ENCODE data around the gene RNF212B. TPM values are rescaled to one million over a fixed set of nuclear protein-coding genes. Genes with fewer than 3 reads are reported as not detected.

The RNF212B gene
- total RNA-seq, 4 donors from 2014 or later: not detected

- Histone ChIP-seq H3K27ac (peak overlapping the region in 3 of 4 donors; percentile 90 to 95 (median 90)), H3K4me1 (peaks cover 0 to 62% (median 24%) of the 10 kb centered on the region in 3 donors), H3K27me3 (no peaks in the 10 kb centered on the region), H3K4me3 (peak overlapping the region in 1 of 2 donors; percentile 81), H3K36me3 (peaks cover 0 to 52% of the 10 kb centered on the region in 2 donors), H3K9me3 (no peaks in the 10 kb centered on the region)
- WGBS, 2 donors (ENCODE audit: low coverage in 1 of 2): 75% methylated on average over 12 of the region's 22 CpGs; no CpG with 5 or more reads in 1 of the 2 donors
- ATAC-seq: no peak
- TF ChIP-seq POLR2AphosphoS5 (IDR thresholded peaks at IDR 0.05): no peak
- TF ChIP-seq CTCF (IDR thresholded peaks at IDR 0.05): no peak
- TF ChIP-seq POLR2A (IDR thresholded peaks at IDR 0.05): no peak
- no peak for TF ChIP-seq EP300 (IDR thresholded peaks at IDR 0.05)
These were observed 70.2 kb downstream of the RNF212B start for GRCh38 chr14:23307687-23308644.

GRCh38 chr14:23308721-23309445, 71.1 kb downstream of the RNF212B start:
- Histone ChIP-seq H3K27me3 (no peaks in the 10 kb centered on the region), H3K27ac (peak overlapping the region in 2 of 4 donors; percentile 90), H3K4me3 (no peak overlapping the region), H3K9me3 (no peaks in the 10 kb centered on the region), H3K4me1 (peaks cover 0 to 55% (median 24%) of the 10 kb centered on the region in 3 donors), H3K36me3 (peaks cover 0 to 52% of the 10 kb centered on the region in 2 donors)
- TF ChIP-seq POLR2AphosphoS5 (IDR thresholded peaks at IDR 0.05) (no peak), POLR2A (IDR thresholded peaks at IDR 0.05) (no peak), CTCF (IDR thresholded peaks at IDR 0.05) (no peak), EP300 (IDR thresholded peaks at IDR 0.05) (no peak)
- WGBS, 2 donors (ENCODE audit: low coverage in 1 of 2): 69 to 80% methylated on average over 6 to 12 of the region's 17 CpGs
- no peak for ATAC-seq

- 100% methylated on average over 1 of the region's 1 CpG; no CpG with 5 or more reads in 1 of the 2 donors for WGBS, 2 donors (ENCODE audit: low coverage in 1 of 2)
- Histone ChIP-seq H3K36me3 (peaks cover 0 to 52% of the 10 kb centered on the region in 2 donors), H3K27me3 (no peaks in the 10 kb centered on the region), H3K4me1 (peaks cover 0 to 48% (median 24%) of the 10 kb centered on the region in 3 donors), H3K9me3 (no peaks in the 10 kb centered on the region), H3K4me3 (no peak overlapping the region), H3K27ac (no peak overlapping the region)
- no peak for ATAC-seq
- TF ChIP-seq EP300 (IDR thresholded peaks at IDR 0.05): no peak
- TF ChIP-seq POLR2AphosphoS5 (IDR thresholded peaks at IDR 0.05): no peak
- no peak for TF ChIP-seq CTCF (IDR thresholded peaks at IDR 0.05)
- no peak for TF ChIP-seq POLR2A (IDR thresholded peaks at IDR 0.05)
These were observed 72.8 kb downstream of the RNF212B start for GRCh38 chr14:23310546-23310945.

- no peaks in the 10 kb centered on the region for H3K27me3 ChIP-seq
- H3K36me3 ChIP-seq: peaks cover 0 to 19% of the 10 kb centered on the region in 2 donors
- no peak for ATAC-seq
- no peak overlapping the region for H3K27ac ChIP-seq
- no peak overlapping the region for H3K4me3 ChIP-seq
- H3K4me1 ChIP-seq: peaks cover 0 to 9% (median 0%) of the 10 kb centered on the region in 3 donors
- WGBS, 2 donors (ENCODE audit: low coverage in 1 of 2): 81 to 92% methylated on average over 5 of the region's 5 CpGs
- no peaks in the 10 kb centered on the region for H3K9me3 ChIP-seq
- TF ChIP-seq EP300 (IDR thresholded peaks at IDR 0.05) (no peak), POLR2A (IDR thresholded peaks at IDR 0.05) (no peak), CTCF (IDR thresholded peaks at IDR 0.05) (no peak), POLR2AphosphoS5 (IDR thresholded peaks at IDR 0.05) (no peak)
These were observed 78.6 kb downstream of the RNF212B start for GRCh38 chr14:23316300-23316699.

All from gastroesophageal sphincter (tissue), 4 donors.